ENCODE measurements around the gene RBM34. TPM values are rescaled to one million over a fixed set of nuclear protein-coding genes. Genes with fewer than 3 reads are reported as not detected.
A peak's percentile ranks its signal among the peaks of the same experiment; 100 is the strongest.
"Not testable (repeated sequence)": the region's sequence is repeated elsewhere in the genome, so short reads cannot be mapped to it uniquely, and the experiment has no call there.

Gene RBM34
- total RNA-seq, 1 experiment from 2014 or later, result 184 TPM

DNA sequence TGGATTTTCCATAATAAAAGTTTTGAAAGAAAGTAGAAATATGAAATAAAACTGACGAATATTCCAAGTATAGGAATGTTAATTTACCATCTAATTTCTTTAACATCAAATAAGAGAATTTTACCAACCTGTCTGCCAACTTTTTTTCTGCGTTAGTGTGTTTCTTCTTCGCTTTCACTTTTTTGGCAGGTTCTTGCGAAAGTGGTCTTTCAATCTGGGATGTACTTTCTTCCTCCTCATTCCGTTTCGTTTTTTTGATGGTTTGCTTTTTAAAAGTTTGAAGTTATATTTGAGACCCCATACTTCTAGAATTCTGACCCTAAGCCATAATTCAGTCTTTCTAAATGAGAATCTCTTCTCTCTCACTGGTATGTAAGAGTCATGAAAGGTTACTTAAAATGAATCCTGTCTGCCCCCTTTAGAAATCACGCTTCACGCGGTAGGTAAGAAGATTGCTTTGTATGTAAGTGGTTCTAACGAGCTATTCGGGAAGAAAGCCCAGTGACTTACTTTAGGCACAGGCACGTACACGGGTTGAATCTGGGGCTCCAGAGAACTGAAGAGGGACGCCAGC lies 580 bp downstream of the RBM34 start:
- H3K4me1 Mint-ChIP-seq (ENCODE audit: insufficient read depth, unreplicated experiment), result peaks cover 14% of the 10 kb centered on the region
- peak overlapping the region; percentile 95 for H3K27ac Mint-ChIP-seq (ENCODE audit: low read depth, unreplicated experiment)
- TF ChIP-seq, protein P1, sequence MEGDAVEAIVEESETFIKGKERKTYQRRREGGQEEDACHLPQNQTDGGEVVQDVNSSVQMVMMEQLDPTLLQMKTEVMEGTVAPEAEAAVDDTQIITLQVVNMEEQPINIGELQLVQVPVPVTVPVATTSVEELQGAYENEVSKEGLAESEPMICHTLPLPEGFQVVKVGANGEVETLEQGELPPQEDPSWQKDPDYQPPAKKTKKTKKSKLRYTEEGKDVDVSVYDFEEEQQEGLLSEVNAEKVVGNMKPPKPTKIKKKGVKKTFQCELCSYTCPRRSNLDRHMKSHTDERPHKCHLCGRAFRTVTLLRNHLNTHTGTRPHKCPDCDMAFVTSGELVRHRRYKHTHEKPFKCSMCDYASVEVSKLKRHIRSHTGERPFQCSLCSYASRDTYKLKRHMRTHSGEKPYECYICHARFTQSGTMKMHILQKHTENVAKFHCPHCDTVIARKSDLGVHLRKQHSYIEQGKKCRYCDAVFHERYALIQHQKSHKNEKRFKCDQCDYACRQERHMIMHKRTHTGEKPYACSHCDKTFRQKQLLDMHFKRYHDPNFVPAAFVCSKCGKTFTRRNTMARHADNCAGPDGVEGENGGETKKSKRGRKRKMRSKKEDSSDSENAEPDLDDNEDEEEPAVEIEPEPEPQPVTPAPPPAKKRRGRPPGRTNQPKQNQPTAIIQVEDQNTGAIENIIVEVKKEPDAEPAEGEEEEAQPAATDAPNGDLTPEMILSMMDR (IDR thresholded peaks at IDR 0.05; ENCODE audit: unreplicated experiment), result no peak
- POLR2A ChIA-PET, result interaction anchor here (0.5 to 7.8 kb wide), 60 partner anchors 10 to 787 kb away, joined by 3 to 131 read pairs (median 6); partner anchors contain the start of genes ARID4B, B3GALNT2, COA6 and GGPS1
- peaks cover 10% of the 10 kb centered on the region for H3K36me3 Mint-ChIP-seq (ENCODE audit: insufficient read depth, unreplicated experiment)
- DNase-seq (ENCODE audit: unreplicated experiment), result peak; percentile 79
- peak overlapping the region; percentile 84 for H3K4me3 Mint-ChIP-seq (ENCODE audit: unreplicated experiment)
- BruUV-seq (replicated peaks), result TSS peak; percentile 77
- intact Hi-C loops (cut with micrococcal nuclease), result loop anchor here (2.0 to 10.0 kb wide), 2 partner anchors 168 to 686 kb away; partner anchors contain the start of genes ARID4B, GGPS1 and TARBP1
- H3K9me3 Mint-ChIP-seq (ENCODE audit: unreplicated experiment), result no peaks in the 10 kb centered on the region
- CTCF ChIA-PET, result interaction anchor here (0.7 to 3.5 kb wide), 10 partner anchors 9 to 346 kb away, joined by 3 to 15 read pairs (median 4); no protein-coding TSS in a partner anchor
- no peaks in the 10 kb centered on the region for H3K27me3 Mint-ChIP-seq (ENCODE audit: insufficient read depth, unreplicated experiment)

DNA sequence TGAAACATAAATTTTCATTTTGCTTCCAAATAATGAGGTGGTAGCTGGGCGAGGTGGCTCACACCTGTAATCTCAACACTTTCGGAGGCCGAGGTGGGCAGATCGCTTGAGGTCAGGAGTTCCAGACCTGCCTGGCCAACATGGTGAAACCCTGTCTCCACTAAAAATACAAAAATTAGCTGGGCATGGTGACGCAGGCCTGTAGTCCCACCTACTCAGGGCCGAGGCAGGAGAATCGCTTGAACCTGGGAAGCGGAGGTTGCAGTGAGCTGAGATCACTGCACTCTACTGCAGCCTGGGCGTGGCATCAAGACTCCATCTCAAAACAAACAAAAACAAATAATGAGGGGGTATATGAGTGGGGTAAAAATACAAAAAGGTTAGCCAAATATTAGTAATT lies 1.1 kb downstream of the RBM34 start:
- H3K9me3 Mint-ChIP-seq (ENCODE audit: unreplicated experiment); H3K36me3 Mint-ChIP-seq (ENCODE audit: insufficient read depth, unreplicated experiment); H3K27me3 Mint-ChIP-seq (ENCODE audit: insufficient read depth, unreplicated experiment); BruUV-seq (replicated peaks): not testable (repeated sequence)
- Mint-ChIP-seq H3K27ac (ENCODE audit: low read depth, unreplicated experiment) (peak overlapping the region; percentile 95), H3K4me3 (ENCODE audit: unreplicated experiment) (peak overlapping the region; percentile 84), H3K4me1 (ENCODE audit: insufficient read depth, unreplicated experiment) (peaks cover 14% of the 10 kb centered on the region)
- POLR2A ChIA-PET, result interaction anchor here (0.8 to 7.8 kb wide), 10 partner anchors 8 to 343 kb away, joined by 3 to 131 read pairs (median 6); partner anchors contain the start of gene TOMM20
- CTCF ChIA-PET, result interaction anchor here (0.6 to 3.5 kb wide), 7 partner anchors 9 to 617 kb away, joined by 3 to 15 read pairs (median 3); no protein-coding TSS in a partner anchor
- intact Hi-C loops (cut with micrococcal nuclease), result loop anchor here (2.0 to 10.0 kb wide), 2 partner anchors 169 to 685 kb away; partner anchors contain the start of genes ARID4B, GGPS1 and TARBP1
- DNase-seq (ENCODE audit: unreplicated experiment), result peak; percentile 30

DNA sequence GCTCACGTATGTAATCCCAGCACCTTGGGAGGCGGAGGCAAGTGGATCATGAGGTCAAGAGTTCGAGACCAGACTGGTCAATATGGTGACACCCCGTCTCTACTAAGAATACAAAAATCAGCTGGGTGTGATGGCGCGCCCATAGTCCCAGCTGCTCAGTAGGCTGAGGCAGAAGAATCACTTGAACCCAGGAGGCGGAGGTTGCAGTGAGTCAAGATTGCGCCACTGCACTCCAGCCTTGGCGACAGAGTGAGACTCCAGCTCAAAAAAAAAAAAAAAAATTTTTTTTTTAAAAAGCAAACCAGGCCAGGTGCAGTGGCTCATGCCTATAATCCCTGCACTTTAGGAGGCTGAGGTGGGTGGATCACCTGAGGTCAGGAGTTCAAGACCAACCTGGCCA lies 1.8 kb downstream of the RBM34 start:
- CTCF ChIA-PET, result interaction anchor here (0.6 to 3.5 kb wide), 8 partner anchors 8 to 617 kb away, joined by 3 to 15 read pairs (median 3); no protein-coding TSS in a partner anchor
- BruUV-seq (replicated peaks); H3K9me3 Mint-ChIP-seq (ENCODE audit: unreplicated experiment); H3K36me3 Mint-ChIP-seq (ENCODE audit: insufficient read depth, unreplicated experiment); H3K27ac Mint-ChIP-seq (ENCODE audit: low read depth, unreplicated experiment); H3K27me3 Mint-ChIP-seq (ENCODE audit: insufficient read depth, unreplicated experiment); DNase-seq (ENCODE audit: unreplicated experiment); intact Hi-C loops (cut with micrococcal nuclease): not testable (repeated sequence)
- Mint-ChIP-seq H3K4me3 (ENCODE audit: unreplicated experiment) (peak overlapping the region; percentile 84), H3K4me1 (ENCODE audit: insufficient read depth, unreplicated experiment) (peaks cover 14% of the 10 kb centered on the region)
- POLR2A ChIA-PET, result interaction anchor here (0.6 to 7.8 kb wide), 9 partner anchors 9 to 543 kb away, joined by 3 to 131 read pairs (median 5); partner anchors contain the start of gene TOMM20

GRCh38 chr1:235158680-235159079 lies 2.4 kb downstream of the RBM34 start:
- intact Hi-C loops (cut with micrococcal nuclease), result no loop called here
- no peak overlapping the region for H3K4me3 Mint-ChIP-seq (ENCODE audit: unreplicated experiment)

More at GRCh38 chr1:235158680-235159079, 2.4 kb downstream of the RBM34 start:
- Mint-ChIP-seq H3K36me3 (ENCODE audit: insufficient read depth, unreplicated experiment) (no peaks in the 10 kb centered on the region), H3K9me3 (ENCODE audit: unreplicated experiment) (no peaks in the 10 kb centered on the region), H3K27ac (ENCODE audit: low read depth, unreplicated experiment) (no peak overlapping the region), H3K27me3 (ENCODE audit: insufficient read depth, unreplicated experiment) (no peaks in the 10 kb centered on the region), H3K4me1 (ENCODE audit: insufficient read depth, unreplicated experiment) (peaks cover 14% of the 10 kb centered on the region)
- TF ChIP-seq, protein P1 (IDR thresholded peaks at IDR 0.05; ENCODE audit: unreplicated experiment), result no peak
- POLR2A ChIA-PET, result interaction anchor here (0.6 to 7.8 kb wide), 7 partner anchors 10 to 542 kb away, joined by 3 to 131 read pairs (median 4); partner anchors contain the start of gene TOMM20
- DNase-seq (ENCODE audit: unreplicated experiment), result no peak
- no TSS peak for BruUV-seq (replicated peaks)
- CTCF ChIA-PET, result interaction anchor here (0.6 to 3.5 kb wide), 6 partner anchors 8 to 246 kb away, joined by 3 to 15 read pairs (median 4); no protein-coding TSS in a partner anchor
